Suppressor macrophage (primary cell): Measurements from ENCODE around the gene HMGCS1.
"Not testable (repeated sequence)": the region's sequence is repeated elsewhere in the genome, so short reads cannot be mapped to it uniquely, and the experiment has no call there.

ENCODE experiments used
- DNase-seq, 4 experiments: peaks; one replicate each; pipeline ENCODE4 v3.0.0-alpha.2; 2020 to 2022

HMGCS1 gene

GRCh38 chr5:43312076-43312661, 1.0 kb downstream of the HMGCS1 start:
- DNase-seq, result no peak

- peak in 1 of 4 experiments; percentile 17 for DNase-seq
Measured at GRCh38 chr5:43309637-43310036, 3.6 kb downstream of the HMGCS1 start.

- no peak for DNase-seq
Measured at GRCh38 chr5:43309122-43309521, 4.1 kb downstream of the HMGCS1 start.

- not testable (repeated sequence) for DNase-seq
Measured at GRCh38 chr5:43306954-43307353, 6.3 kb downstream of the HMGCS1 start.

- peak; percentile 40 to 73 (median 57) for DNase-seq
Measured at GRCh38 chr5:43305948-43306565, 7.2 kb downstream of the HMGCS1 start.

GRCh38 chr5:43304525-43304924, 8.7 kb downstream of the HMGCS1 start:
- no peak for DNase-seq

GRCh38 chr5:43303242-43303641, 10.0 kb downstream of the HMGCS1 start:
- no peak for DNase-seq

GRCh38 chr5:43302481-43302880, 10.7 kb downstream of the HMGCS1 start:
- no peak for DNase-seq

- no peak for DNase-seq
Measured at GRCh38 chr5:43301653-43302091, 11.5 kb downstream of the HMGCS1 start.

- DNase-seq, result no peak
Measured at GRCh38 chr5:43300112-43300511, 13.1 kb downstream of the HMGCS1 start.

- no peak for DNase-seq
Measured at GRCh38 chr5:43298443-43298842, 14.8 kb downstream of the HMGCS1 start.

- no peak for DNase-seq
Measured at GRCh38 chr5:43296835-43297234, 16.4 kb downstream of the HMGCS1 start.

- no peak for DNase-seq
Measured at GRCh38 chr5:43295202-43295601, 18.0 kb downstream of the HMGCS1 start.

- DNase-seq, result no peak
Measured at GRCh38 chr5:43294226-43294625, 19.0 kb downstream of the HMGCS1 start.

- no peak for DNase-seq
Measured at GRCh38 chr5:43290726-43291125, 22.5 kb downstream of the HMGCS1 start.

- DNase-seq, result no peak
Measured at GRCh38 chr5:43288269-43288831, 24.9 kb downstream of the HMGCS1 start.

- DNase-seq, result no peak
Measured at GRCh38 chr5:43287493-43287892, 25.7 kb downstream of the HMGCS1 start.

GRCh38 chr5:43286623-43287022, 26.6 kb downstream of the HMGCS1 start:
- no peak for DNase-seq

GRCh38 chr5:43281840-43282658, 31.2 kb downstream of the HMGCS1 start:
- no peak for DNase-seq

GRCh38 chr5:43279548-43280274, 33.5 kb downstream of the HMGCS1 start:
- DNase-seq, result no peak

GRCh38 chr5:43275391-43275790, 37.8 kb downstream of the HMGCS1 start:
- no peak for DNase-seq

- DNase-seq, result no peak
Measured at GRCh38 chr5:43274435-43275114, 38.6 kb downstream of the HMGCS1 start.
